ENCODE results near the gene NUDT14. TPM values are rescaled to one million over a fixed set of nuclear protein-coding genes. Genes with fewer than 3 reads are reported as not detected.

NUDT14 gene
- total RNA-seq, 4 donors from 2014 or later, result 12.9 to 19.4 (median 15.7) TPM

DNA sequence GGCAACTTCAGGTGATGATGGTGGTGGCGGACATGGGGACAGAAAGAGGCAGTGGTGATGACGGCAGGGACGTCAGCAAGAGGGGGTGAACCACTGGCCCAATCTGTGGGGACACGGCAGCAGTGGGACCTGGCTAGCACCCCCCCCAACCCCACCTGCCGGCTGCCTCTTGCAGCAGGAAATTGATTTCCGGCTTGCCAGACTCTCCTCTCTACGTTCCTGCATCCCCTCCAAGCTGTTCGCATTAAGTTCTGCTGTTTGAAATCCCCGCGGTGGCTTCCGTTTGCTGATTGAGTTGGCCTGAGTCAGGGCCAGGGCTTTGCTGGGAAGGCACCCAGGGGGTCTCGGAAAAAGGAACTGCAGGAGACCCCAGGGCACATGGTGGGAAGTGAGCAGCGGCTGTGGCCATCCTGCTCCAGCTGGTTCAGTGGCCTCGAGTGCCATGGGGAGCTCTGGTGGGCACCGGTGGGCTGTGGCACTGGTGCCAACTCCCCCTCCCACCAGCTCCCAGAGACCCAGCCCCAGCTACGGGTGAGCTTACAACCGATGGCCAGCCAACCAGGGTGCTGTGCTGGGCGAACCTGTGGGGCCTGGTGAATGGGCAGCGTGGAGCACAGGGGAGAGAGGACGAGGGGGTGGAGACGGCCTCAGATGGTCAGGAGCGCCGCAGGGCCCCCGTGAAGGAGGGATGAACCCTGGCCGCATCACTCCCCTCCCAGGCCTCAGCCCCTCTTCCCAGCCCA is 14.6 kb upstream of the NUDT14 start:
- DNase-seq (ENCODE audit: low spot score in 2 of 2), result no peak
- intact Hi-C loops (cut with DNase I; ENCODE audit: low total_unique reads), result loop anchor here (10.0 kb wide), 1 partner anchor 339 kb away; no protein-coding TSS in a partner anchor
- 42 to 70% methylated on average over 16 of the region's 25 CpGs for WGBS, 2 donors
- H3K4me3 ChIP-seq (ENCODE audit: low read depth, poor library complexity, severe bottlenecking), result no peak overlapping the region
- no peak for TF ChIP-seq POLR2A (IDR thresholded peaks at IDR 0.05)
- TF ChIP-seq, protein P1, sequence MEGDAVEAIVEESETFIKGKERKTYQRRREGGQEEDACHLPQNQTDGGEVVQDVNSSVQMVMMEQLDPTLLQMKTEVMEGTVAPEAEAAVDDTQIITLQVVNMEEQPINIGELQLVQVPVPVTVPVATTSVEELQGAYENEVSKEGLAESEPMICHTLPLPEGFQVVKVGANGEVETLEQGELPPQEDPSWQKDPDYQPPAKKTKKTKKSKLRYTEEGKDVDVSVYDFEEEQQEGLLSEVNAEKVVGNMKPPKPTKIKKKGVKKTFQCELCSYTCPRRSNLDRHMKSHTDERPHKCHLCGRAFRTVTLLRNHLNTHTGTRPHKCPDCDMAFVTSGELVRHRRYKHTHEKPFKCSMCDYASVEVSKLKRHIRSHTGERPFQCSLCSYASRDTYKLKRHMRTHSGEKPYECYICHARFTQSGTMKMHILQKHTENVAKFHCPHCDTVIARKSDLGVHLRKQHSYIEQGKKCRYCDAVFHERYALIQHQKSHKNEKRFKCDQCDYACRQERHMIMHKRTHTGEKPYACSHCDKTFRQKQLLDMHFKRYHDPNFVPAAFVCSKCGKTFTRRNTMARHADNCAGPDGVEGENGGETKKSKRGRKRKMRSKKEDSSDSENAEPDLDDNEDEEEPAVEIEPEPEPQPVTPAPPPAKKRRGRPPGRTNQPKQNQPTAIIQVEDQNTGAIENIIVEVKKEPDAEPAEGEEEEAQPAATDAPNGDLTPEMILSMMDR (IDR thresholded peaks at IDR 0.05), result no peak

GRCh38 chr14:105195051-105195450 is 13.9 kb upstream of the NUDT14 start:
- intact Hi-C loops (cut with DNase I; ENCODE audit: low total_unique reads), result loop anchor here (10.0 kb wide), 1 partner anchor 340 kb away; no protein-coding TSS in a partner anchor
- no peak for DNase-seq (ENCODE audit: low spot score in 2 of 2)
- TF ChIP-seq POLR2A (IDR thresholded peaks at IDR 0.05), result no peak
- no peak overlapping the region for H3K4me3 ChIP-seq (ENCODE audit: low read depth, poor library complexity, severe bottlenecking)
- WGBS, 2 donors, result 63 to 79% methylated on average over 10 of the region's 10 CpGs

DNA sequence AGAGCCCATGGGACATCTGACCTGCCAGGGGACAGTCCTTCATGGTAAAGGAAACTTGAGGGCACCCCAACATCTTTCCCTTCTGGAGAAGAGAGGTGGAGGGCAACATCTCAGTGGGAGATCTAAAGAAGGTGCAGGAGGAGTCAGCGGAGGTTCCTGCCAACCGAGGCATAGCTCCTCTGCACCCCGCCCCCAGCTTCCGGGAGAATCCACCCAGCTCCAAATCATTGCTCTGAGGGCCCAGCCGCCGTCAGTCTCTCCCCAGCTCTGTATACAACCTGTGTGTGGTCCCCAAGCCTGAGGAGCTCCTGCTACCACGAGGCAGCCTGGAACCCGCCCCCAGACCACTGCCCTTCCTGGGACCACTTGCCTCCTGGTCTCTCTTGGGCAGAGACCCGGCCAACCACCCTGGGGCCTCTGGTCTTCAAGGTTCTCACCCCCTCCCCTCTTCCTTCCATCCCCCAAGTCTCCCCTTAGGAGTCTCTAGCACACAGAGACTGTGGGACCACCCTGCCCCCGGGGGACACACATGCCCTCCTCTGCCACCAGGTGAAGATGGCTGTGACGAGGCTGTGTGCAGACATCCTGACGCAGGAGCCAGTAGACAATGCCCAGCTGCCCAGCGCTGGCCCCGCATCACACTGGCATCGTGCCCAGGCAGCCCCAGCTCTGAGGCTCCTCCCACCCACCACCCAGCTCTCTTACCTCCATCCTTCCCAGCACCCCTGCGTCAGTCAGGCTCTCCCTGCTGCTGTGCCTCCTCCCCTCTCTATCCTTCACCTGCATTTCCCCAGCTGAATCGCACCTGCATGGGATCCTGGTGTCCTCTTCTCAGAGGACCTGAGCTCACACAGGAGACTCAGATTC is 13.0 kb upstream of the NUDT14 start:
- no peak for DNase-seq (ENCODE audit: low spot score in 2 of 2)
- no peak for TF ChIP-seq POLR2A (IDR thresholded peaks at IDR 0.05)
- TF ChIP-seq, protein P1 (IDR thresholded peaks at IDR 0.05), result no peak
- intact Hi-C loops (cut with DNase I; ENCODE audit: low total_unique reads), result loop anchor here (10.0 kb wide), 1 partner anchor 341 kb away; no protein-coding TSS in a partner anchor
- WGBS, 2 donors, result 28 to 31% methylated on average over 17 of the region's 17 CpGs
- H3K4me3 ChIP-seq (ENCODE audit: low read depth, poor library complexity, severe bottlenecking), result no peak overlapping the region

- H3K4me3 ChIP-seq (ENCODE audit: low read depth, poor library complexity, severe bottlenecking), result no peak overlapping the region
Measured at GRCh38 chr14:105192866-105193731, 12.0 kb upstream of the NUDT14 start.

DNA sequence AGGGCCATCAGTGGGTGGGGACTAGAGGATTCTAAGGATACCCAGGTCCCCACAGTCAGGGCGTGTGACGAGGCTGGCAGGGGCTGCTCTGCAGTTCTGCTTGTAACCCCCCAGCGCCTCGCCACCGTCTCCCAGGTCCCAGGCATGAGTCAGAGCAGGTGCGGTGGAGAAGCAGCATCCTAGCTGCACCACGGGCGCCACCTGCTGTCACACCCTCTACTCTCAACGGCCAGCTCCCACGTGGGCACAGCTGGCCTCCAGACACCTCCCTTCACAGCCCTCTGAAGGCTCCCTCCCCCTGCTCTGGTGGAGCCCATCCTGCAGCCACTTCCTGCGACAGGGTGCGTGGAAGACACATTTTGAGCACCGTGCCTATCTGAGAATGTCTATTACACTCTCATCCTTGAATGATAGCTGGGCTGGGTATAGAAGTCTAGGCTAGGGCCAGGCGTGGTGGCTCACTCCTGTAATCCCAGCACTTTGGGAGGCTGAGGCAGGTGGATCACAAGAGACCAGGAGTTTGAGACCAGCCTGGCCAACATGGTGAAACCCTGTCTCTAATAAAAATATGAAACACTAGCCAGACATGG is 6.9 kb upstream of the NUDT14 start:
- TF ChIP-seq, protein P1 (IDR thresholded peaks at IDR 0.05), result no peak
- no peak for TF ChIP-seq POLR2A (IDR thresholded peaks at IDR 0.05)
- intact Hi-C loops (cut with DNase I; ENCODE audit: low total_unique reads), result no loop called here
- H3K4me3 ChIP-seq (ENCODE audit: low read depth, poor library complexity, severe bottlenecking), result no peak overlapping the region
- no peak for DNase-seq (ENCODE audit: low spot score in 2 of 2)
- WGBS, 2 donors, result 73 to 76% methylated on average over 14 of the region's 14 CpGs

More at GRCh38 chr14:105192866-105193731, 12.0 kb upstream of the NUDT14 start:
- no peak for DNase-seq (ENCODE audit: low spot score in 2 of 2)
- TF ChIP-seq POLR2A (IDR thresholded peaks at IDR 0.05), result no peak
- TF ChIP-seq, protein P1 (IDR thresholded peaks at IDR 0.05), result no peak
- intact Hi-C loops (cut with DNase I; ENCODE audit: low total_unique reads), result loop anchor here (10.0 kb wide), 1 partner anchor 342 kb away; no protein-coding TSS in a partner anchor
- 17 to 19% methylated on average over 8 to 19 of the region's 29 CpGs for WGBS, 2 donors

Data from lower leg skin (tissue), 4 donors.